Gastrocnemius medialis (tissue), 4 donors: ENCODE results near the gene TMEM117.

Source experiments
- CTCF ChIP-seq, 5 experiments: fragments of 450-650 bp in 3 of 5; fragments of 200-600 bp in 2 of 5; sonication (generic) in 2 of 5; IDR thresholded peaks in 4 of 5; conservative IDR thresholded peaks in 1 of 5; 1 replicate in 4 of 5; 2 replicates in 1 of 5; pipeline ENCODE4 v1.5.1; 2016 to 2019; ENCODE audit warnings: antibody characterized with exemption in 5 of 5, mild to moderate bottlenecking in 3 of 5, moderate library complexity in 3 of 5
- POLR2A ChIP-seq, 2 donors: fragments of 450-650 bp; IDR thresholded peaks; one replicate each; pipeline ENCODE4 v1.6.1; 2017; ENCODE audit warnings: antibody characterized with exemption in 2 of 2, mild to moderate bottlenecking in 2 of 2, moderate library complexity in 2 of 2

- no peak for TF ChIP-seq CTCF (IDR thresholded peaks at IDR 0.05 in 4 of 5, conservative IDR thresholded peaks at IDR 0.05 in 1 of 5)
- no peak for TF ChIP-seq POLR2A (IDR thresholded peaks at IDR 0.05)
Measured at GRCh38 chr12:44431647-44432343, 595.9 kb downstream of the TMEM117 start.
